PC-3 (cell line): Measurements from ENCODE around the gene IFT57. TPM values are rescaled to one million over a fixed set of nuclear protein-coding genes. Genes with fewer than 3 reads are reported as not detected.
A peak's percentile ranks its signal among the peaks of the same experiment; 100 is the strongest.

Experiments used
- ATAC-seq: fragments of 200-7000 bp; cut with Tn5 transposase; 2 replicates; pipeline ENCODE4 v1.9.1; 2020; ENCODE audit warnings: mild to moderate bottlenecking, moderate library complexity
- BruUV-seq: library from RNA; stranded (reverse); fragments of 400-500 nt; replicated peaks from 2 replicates; lab custom pipeline; 2021; lab: Mats Ljungman, UMichigan
- CTCF ChIA-PET: fragments of 300-600 bp; sonication (Branson Sonifier 250); formaldehyde crosslinking; loops from one replicate; lab custom pipeline; 2022; ENCODE audit warnings: antibody characterized with exemption; lab: Charles Lee
- POLR2A ChIA-PET: fragments of 300-600 bp; sonication (Branson Sonifier 250); formaldehyde crosslinking; loops from one replicate; lab custom pipeline; 2022; ENCODE audit warnings: antibody characterized with exemption; ENCODE audit not compliant: unreplicated experiment; lab: Charles Lee
- DNase-seq: peaks from one replicate; pipeline ENCODE4 v3.0.0-alpha.2; 2015
- H2AFZ ChIP-seq: fragments of 300-600 bp; sonication (generic); 2 replicates; pipeline ENCODE4 v1.6.0; 2016; ENCODE audit warnings: antibody characterized with exemption, low read length
- H3F3A ChIP-seq: fragments of 300-600 bp; sonication (generic); one replicate; pipeline ENCODE4 v1.6.0; 2017; ENCODE audit warnings: antibody characterized with exemption, low read length, control low read depth, mild to moderate bottlenecking; ENCODE audit not compliant: unreplicated experiment
- H3K27ac ChIP-seq: fragments of 300-600 bp; sonication (generic); 2 replicates; pipeline ENCODE4 v1.5.1; 2016; ENCODE audit warnings: mild to moderate bottlenecking, low read length
- H3K27me3 ChIP-seq: fragments of 300-600 bp; sonication (generic); 2 replicates; pipeline ENCODE4 v1.6.1; 2016; ENCODE audit warnings: low read length, mixed read lengths
- H3K36me3 ChIP-seq: fragments of 300-600 bp; sonication (generic); 2 replicates; pipeline ENCODE4 v1.6.1; 2016; ENCODE audit warnings: low read depth, mixed run types, low read length, mixed read lengths
- H3K4me1 ChIP-seq: fragments of 300-600 bp; sonication (generic); 2 replicates; pipeline ENCODE4 v1.5.1; 2016; ENCODE audit warnings: low read length; ENCODE audit not compliant: insufficient read depth
- H3K4me2 ChIP-seq: fragments of 300-600 bp; sonication (generic); 2 replicates; pipeline ENCODE4 v1.6.0; 2016; ENCODE audit warnings: low read length
- H3K4me3 ChIP-seq: fragments of 300-600 bp; sonication (generic); 2 replicates; pipeline ENCODE4 v1.5.1; 2016; ENCODE audit warnings: mild to moderate bottlenecking, low read length, mixed read lengths
- H3K79me2 ChIP-seq: fragments of 300-600 bp; sonication (generic); 2 replicates; pipeline ENCODE4 v1.6.1; 2017; ENCODE audit warnings: low read length, mixed read lengths
- H3K9ac ChIP-seq: fragments of 300-600 bp; sonication (generic); 2 replicates; pipeline ENCODE4 v1.6.0; 2016; ENCODE audit warnings: mild to moderate bottlenecking, low read length
- H3K9me2 ChIP-seq: fragments of 300-600 bp; sonication (generic); replicated peaks from 2 replicates; pipeline ENCODE4 v1.6.1; 2016; ENCODE audit warnings: mixed run types, low read length, mixed read lengths
- H3K9me3 ChIP-seq: fragments of 300-600 bp; sonication (generic); 2 replicates; pipeline ENCODE4 v1.6.1; 2016; ENCODE audit warnings: low read length, mixed read lengths
- H4K20me1 ChIP-seq: fragments of 300-600 bp; sonication (generic); 2 replicates; pipeline ENCODE4 v1.6.1; 2016; ENCODE audit warnings: low read length, mixed read lengths
- EZH2 ChIP-seq: fragments of 300-600 bp; sonication (generic); IDR thresholded peaks from one replicate; pipeline ENCODE4 v1.6.1; 2017; ENCODE audit warnings: antibody characterized with exemption, mild to moderate bottlenecking, low read length; ENCODE audit not compliant: unreplicated experiment
- EZH2phosphoT487 ChIP-seq: fragments of 300-600 bp; sonication (generic); IDR thresholded peaks from 2 replicates; pipeline ENCODE4 v1.6.1; 2018; ENCODE audit warnings: mild to moderate bottlenecking, antibody characterized with exemption, low read length, borderline replicate concordance
- intact Hi-C: fragments of 100-400 bp; cut with micrococcal nuclease; formaldehyde crosslinking; loops from 2 replicates; pipeline ENCODE4 v1.9.0; 2023
- total RNA-seq: library from RNA; depleted of rRNA; stranded (reverse); fragments of >200 nt; gene quantifications from 2 replicates; pipeline ENCODE4 v1.2.3, GENCODE V29; 2014
- TF ChIP-seq, protein P1 (sequence below): fragments of 300-600 bp; sonication (generic); conservative IDR thresholded peaks from 2 replicates; pipeline ENCODE4 v1.5.1; 2017; ENCODE audit warnings: antibody characterized with exemption, low read depth, mild to moderate bottlenecking, low read length

IFT57 gene
- total RNA-seq, 1 experiment from 2014 or later: 54.0 TPM

DNA sequence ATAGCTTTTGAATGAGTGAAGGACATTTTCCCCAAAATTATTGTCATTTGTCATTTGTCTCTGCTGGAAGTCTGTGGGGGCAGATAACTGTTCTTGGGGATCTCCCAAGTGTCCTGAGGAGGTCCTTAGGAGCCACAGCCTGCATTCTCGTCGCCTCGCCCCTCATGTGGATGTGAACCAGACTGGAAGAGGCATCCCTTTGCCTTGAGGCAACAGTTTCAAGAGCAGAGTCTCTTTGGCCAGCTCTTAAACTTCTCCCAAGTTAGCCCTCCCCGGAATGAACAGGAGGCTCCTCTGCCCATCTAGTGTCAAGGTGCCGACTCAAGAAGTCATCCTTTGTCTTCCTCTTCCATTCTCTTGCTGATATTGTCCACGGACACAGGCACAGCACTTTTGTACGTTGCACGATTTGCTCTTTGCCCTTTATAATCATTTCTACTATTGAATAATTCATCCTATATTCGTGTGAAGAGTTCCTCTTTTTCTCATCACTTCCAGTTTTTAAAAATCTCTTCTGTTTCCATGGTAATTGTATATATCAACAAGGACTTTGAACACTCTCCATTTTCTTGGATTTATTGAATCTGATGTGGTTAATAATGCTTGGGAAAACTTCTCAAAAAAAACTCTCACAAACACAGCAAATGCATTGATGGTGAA is 90.6 kb downstream of the IFT57 start:
- intact Hi-C loops: loop anchor here (1.0 to 5.0 kb wide), 4 partner anchors 43 to 341 kb away; partner anchors contain the start of gene IFT57
- Histone ChIP-seq H3K79me2 (no peaks in the 10 kb centered on the region), H3K9ac (peak overlapping the region; percentile 60), H2AFZ (no peak overlapping the region), H3K27ac (peak overlapping the region; percentile 90), H3K36me3 (no peaks in the 10 kb centered on the region), H4K20me1 (no peaks in the 10 kb centered on the region), H3K27me3 (no peaks in the 10 kb centered on the region), H3F3A (peaks cover 5% of the 10 kb centered on the region), H3K9me2 (no peaks in the 10 kb centered on the region), H3K4me1 (peaks cover 38% of the 10 kb centered on the region), H3K4me2 (peak overlapping the region; percentile 68), H3K4me3 (no peak overlapping the region), H3K9me3 (no peaks in the 10 kb centered on the region)
- CTCF ChIA-PET: interaction anchor here (0.6 kb wide), 4 partner anchors 42 to 980 kb away, joined by 3 to 9 read pairs (median 3); no protein-coding TSS in a partner anchor
- peak; percentile 7 for ATAC-seq
- no TSS peak for BruUV-seq
- POLR2A ChIA-PET: interaction anchor here (0.5 to 0.7 kb wide), 4 partner anchors 27 to 91 kb away, joined by 3 to 5 read pairs (median 4); no protein-coding TSS in a partner anchor
- TF ChIP-seq EZH2 (no peak), EZH2phosphoT487 (no peak)
- TF ChIP-seq, protein P1, sequence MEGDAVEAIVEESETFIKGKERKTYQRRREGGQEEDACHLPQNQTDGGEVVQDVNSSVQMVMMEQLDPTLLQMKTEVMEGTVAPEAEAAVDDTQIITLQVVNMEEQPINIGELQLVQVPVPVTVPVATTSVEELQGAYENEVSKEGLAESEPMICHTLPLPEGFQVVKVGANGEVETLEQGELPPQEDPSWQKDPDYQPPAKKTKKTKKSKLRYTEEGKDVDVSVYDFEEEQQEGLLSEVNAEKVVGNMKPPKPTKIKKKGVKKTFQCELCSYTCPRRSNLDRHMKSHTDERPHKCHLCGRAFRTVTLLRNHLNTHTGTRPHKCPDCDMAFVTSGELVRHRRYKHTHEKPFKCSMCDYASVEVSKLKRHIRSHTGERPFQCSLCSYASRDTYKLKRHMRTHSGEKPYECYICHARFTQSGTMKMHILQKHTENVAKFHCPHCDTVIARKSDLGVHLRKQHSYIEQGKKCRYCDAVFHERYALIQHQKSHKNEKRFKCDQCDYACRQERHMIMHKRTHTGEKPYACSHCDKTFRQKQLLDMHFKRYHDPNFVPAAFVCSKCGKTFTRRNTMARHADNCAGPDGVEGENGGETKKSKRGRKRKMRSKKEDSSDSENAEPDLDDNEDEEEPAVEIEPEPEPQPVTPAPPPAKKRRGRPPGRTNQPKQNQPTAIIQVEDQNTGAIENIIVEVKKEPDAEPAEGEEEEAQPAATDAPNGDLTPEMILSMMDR: no peak
- no peak for DNase-seq

DNA sequence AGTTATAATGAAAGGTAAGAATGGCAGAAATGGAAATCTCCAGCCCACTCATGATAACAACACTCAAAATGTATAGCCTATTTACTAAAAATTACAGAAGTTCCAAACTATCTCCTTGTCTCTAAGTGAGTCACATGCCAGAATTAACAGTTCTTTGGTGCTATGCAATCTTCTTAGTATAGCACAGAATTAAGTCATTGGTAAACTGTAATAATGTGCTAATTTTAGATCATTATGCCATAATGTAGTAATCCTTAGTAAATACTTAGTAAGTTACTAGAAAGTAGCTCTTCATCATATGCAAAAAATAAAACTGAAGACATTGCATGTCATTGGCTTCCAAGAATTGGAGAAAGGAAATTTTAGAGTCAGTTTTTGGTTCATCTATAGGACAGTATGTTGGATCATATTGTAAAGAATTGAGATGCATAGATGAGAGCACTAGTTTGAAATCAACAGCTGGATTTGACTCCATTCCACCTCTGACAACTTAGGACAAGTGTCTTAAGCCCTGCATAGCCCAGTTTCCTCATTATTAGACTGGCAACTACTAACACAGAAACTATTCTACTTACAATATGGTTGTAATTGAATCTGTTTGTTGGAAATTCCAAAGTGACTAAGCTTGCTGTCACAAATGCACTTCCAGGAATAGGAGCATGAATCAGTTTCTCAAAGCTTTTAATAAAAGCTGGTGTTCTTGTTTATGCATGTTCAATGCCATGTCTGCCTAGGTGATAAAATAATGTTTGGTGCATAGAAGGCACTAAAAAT is 91.3 kb downstream of the IFT57 start:
- no peak overlapping the region for H3K4me3 ChIP-seq

More for the DNA sequence above, 91.3 kb downstream of the IFT57 start:
- Histone ChIP-seq H3K9ac (peak overlapping the region; percentile 60; the same call in 1 of the 2 replicates), H3K79me2 (no peaks in the 10 kb centered on the region), H3K4me2 (peak overlapping the region; percentile 68), H3K9me2 (no peaks in the 10 kb centered on the region), H3K27me3 (no peaks in the 10 kb centered on the region), H3F3A (peaks cover 5% of the 10 kb centered on the region), H2AFZ (no peak overlapping the region), H4K20me1 (no peaks in the 10 kb centered on the region), H3K36me3 (no peaks in the 10 kb centered on the region), H3K27ac (peak overlapping the region; percentile 90), H3K9me3 (no peaks in the 10 kb centered on the region), H3K4me1 (peaks cover 38% of the 10 kb centered on the region)
- TF ChIP-seq, protein P1: no peak
- TF ChIP-seq EZH2: no peak
- TF ChIP-seq EZH2phosphoT487: no peak
- ChIA-PET POLR2A (interaction anchor here (0.5 to 0.7 kb wide), 4 partner anchors 26 to 92 kb away, joined by 3 to 5 read pairs (median 4); no protein-coding TSS in a partner anchor), CTCF (interaction anchor here (0.6 kb wide), 4 partner anchors 41 to 979 kb away, joined by 3 to 9 read pairs (median 3); no protein-coding TSS in a partner anchor)
- TSS peak; percentile 78 for BruUV-seq
- ATAC-seq (peak; percentile 86), DNase-seq (peak; percentile 95)
- intact Hi-C loops: loop anchor here (1.0 to 5.0 kb wide), 3 partner anchors 43 to 144 kb away; partner anchors contain the start of gene IFT57
